Stimulated activated CD8-positive, alpha-beta memory T cell treated with anti-CD3 and anti-CD28 coated beads, Interleukin-7, amount 100 ng/mL, for 4 hours (primary cell): ENCODE measurements around the gene MED10.

Experiments used
- DNase-seq, 2 donors: peaks; one replicate each; pipeline ENCODE4 v3.0.0-alpha.2; 2020; ENCODE audit warnings: low read depth in 2 of 2

Gene MED10

GRCh38 chr5:6350277-6351090 lies 27.9 kb downstream of the MED10 start:
- no peak for DNase-seq

GRCh38 chr5:6349387-6349786 lies 29.0 kb downstream of the MED10 start:
- no peak for DNase-seq

- no peak for DNase-seq
Measured at GRCh38 chr5:6348476-6349000, 29.8 kb downstream of the MED10 start.

GRCh38 chr5:6347673-6348072 lies 30.7 kb downstream of the MED10 start:
- no peak for DNase-seq

GRCh38 chr5:6347165-6347564 lies 31.2 kb downstream of the MED10 start:
- DNase-seq = no peak

GRCh38 chr5:6344593-6344989 lies 33.8 kb downstream of the MED10 start:
- no peak for DNase-seq

GRCh38 chr5:6343951-6344592 lies 34.3 kb downstream of the MED10 start:
- no peak for DNase-seq

GRCh38 chr5:6342689-6343315 lies 35.5 kb downstream of the MED10 start:
- no peak for DNase-seq

GRCh38 chr5:6340100-6340499 lies 38.2 kb downstream of the MED10 start:
- DNase-seq = no peak

- no peak for DNase-seq
Measured at GRCh38 chr5:6338871-6339270, 39.5 kb downstream of the MED10 start.

GRCh38 chr5:6338135-6338534 lies 40.2 kb downstream of the MED10 start:
- DNase-seq = no peak

- DNase-seq = no peak
Measured at GRCh38 chr5:6333182-6333905, 45.0 kb downstream of the MED10 start.

- DNase-seq = no peak
Measured at GRCh38 chr5:6328173-6328572, 50.2 kb downstream of the MED10 start.

GRCh38 chr5:6326776-6327175 lies 51.6 kb downstream of the MED10 start:
- DNase-seq = no peak

- DNase-seq = no peak
Measured at GRCh38 chr5:6322163-6322713, 56.1 kb downstream of the MED10 start.
